Neural cell (in vitro differentiated cells): ENCODE data around the gene ANTXR1. TPM values are rescaled to one million over a fixed set of nuclear protein-coding genes. Genes with fewer than 3 reads are reported as not detected.

Experiments used
- H2AFZ ChIP-seq: fragments of 200-600, 300-800 bp; sonication (generic), shearing (Covaris generic); 2 replicates; pipeline ENCODE4 v1.6.0; 2014; ENCODE audit warnings: low read depth, mild to moderate bottlenecking, antibody characterized with exemption, low read length, moderate library complexity
- H3F3A ChIP-seq: fragments of 200-600 bp; shearing (Covaris generic); 2 replicates; pipeline ENCODE4 v1.6.1; 2016; ENCODE audit warnings: mild to moderate bottlenecking, moderate library complexity, mixed read lengths, antibody characterized with exemption, low read length; ENCODE audit not compliant: insufficient read depth, poor library complexity, severe bottlenecking
- H3K27ac ChIP-seq: fragments of 200-600, 300-800 bp; sonication (generic), shearing (Covaris generic); 2 replicates; pipeline ENCODE4 v1.5.1; 2014; ENCODE audit warnings: mild to moderate bottlenecking, low read length, moderate library complexity
- H3K27me3 ChIP-seq: fragments of 300-800, 200-600 bp; sonication (generic), shearing (Covaris generic); 2 replicates; pipeline ENCODE4 v1.6.0; 2014; ENCODE audit warnings: mild to moderate bottlenecking, low read depth, low read length, moderate library complexity; ENCODE audit not compliant: insufficient read depth
- H3K36me3 ChIP-seq: fragments of 300-800, 200-600 bp; sonication (generic), shearing (Covaris generic); 2 replicates; pipeline ENCODE4 v1.5.1; 2014; ENCODE audit warnings: mild to moderate bottlenecking, antibody characterized with exemption, low read length, moderate library complexity; ENCODE audit not compliant: insufficient read depth
- H3K4me2 ChIP-seq: fragments of 300-800, 200-600 bp; sonication (generic), shearing (Covaris generic); 2 replicates; pipeline ENCODE4 v1.6.0; 2014; ENCODE audit warnings: mild to moderate bottlenecking, low read length
- H3K4me3 ChIP-seq: fragments of 300-800, 200-600 bp; sonication (generic), shearing (Covaris generic); 2 replicates; pipeline ENCODE4 v1.5.1; 2014; ENCODE audit warnings: mild to moderate bottlenecking, low read length, moderate library complexity
- H3K79me2 ChIP-seq: fragments of 200-600 bp; shearing (Covaris generic); replicated peaks from 2 replicates; pipeline ENCODE4 v1.6.0; 2014; ENCODE audit warnings: mild to moderate bottlenecking, low read length, moderate library complexity; ENCODE audit not compliant: insufficient read depth
- H3K9ac ChIP-seq: fragments of 300-800, 200-600 bp; sonication (generic), shearing (Covaris generic); 2 replicates; pipeline ENCODE4 v1.6.1; 2016; ENCODE audit warnings: mild to moderate bottlenecking, low read length, mixed read lengths
- H3K9me2 ChIP-seq: fragments of 200-600 bp; shearing (Covaris generic); 2 replicates; pipeline ENCODE4 v1.6.1; 2016; ENCODE audit warnings: mild to moderate bottlenecking, low read length, mixed read lengths; ENCODE audit not compliant: insufficient read depth
- H3K9me3 ChIP-seq: fragments of 200-600, 300-800 bp; sonication (generic), shearing (Covaris generic); 2 replicates; pipeline ENCODE4 v1.6.1; 2016; ENCODE audit warnings: mild to moderate bottlenecking, mixed run types, low read length, moderate library complexity, mixed read lengths
- H4K20me1 ChIP-seq: fragments of 200-600 bp; shearing (Covaris generic); 2 replicates; pipeline ENCODE4 v1.6.1; 2016; ENCODE audit warnings: mild to moderate bottlenecking, mixed run types; ENCODE audit not compliant: insufficient read depth
- CTCF ChIP-seq: fragments of 450-650 bp; IDR thresholded peaks from 2 replicates; pipeline ENCODE4 v1.5.1; 2014; ENCODE audit warnings: antibody characterized with exemption, mild to moderate bottlenecking, moderate library complexity; ENCODE audit not compliant: poor library complexity, severe bottlenecking
- EZH2 ChIP-seq: fragments of 200-600, 300-800 bp; shearing (Covaris generic), sonication (generic); IDR thresholded peaks from 2 replicates; pipeline ENCODE4 v1.6.1; 2014; ENCODE audit warnings: antibody characterized with exemption, low read length, borderline replicate concordance, mild to moderate bottlenecking; ENCODE audit not compliant: insufficient read depth, poor library complexity, severe bottlenecking
- MXI1 ChIP-seq: fragments of 450-650 bp; conservative IDR thresholded peaks from 2 replicates; pipeline ENCODE4 v1.6.1; 2014; ENCODE audit warnings: antibody characterized with exemption, mild to moderate bottlenecking; ENCODE audit not compliant: poor library complexity, severe bottlenecking
- POLR2AphosphoS5 ChIP-seq: IDR thresholded peaks from 2 replicates; pipeline ENCODE4 v1.6.1; 2012
- RAD21 ChIP-seq: fragments of 450-650 bp; conservative IDR thresholded peaks from 2 replicates; pipeline ENCODE4 v1.6.1; 2014; ENCODE audit warnings: antibody characterized with exemption, mild to moderate bottlenecking, moderate library complexity
- TAF1 ChIP-seq: IDR thresholded peaks from 2 replicates; pipeline ENCODE4 v1.6.1; 2012; ENCODE audit warnings: low read depth
- polyA plus RNA-seq: library from polyadenylated mRNA; depleted of rRNA; stranded (reverse); fragments of >200 nt; gene quantifications from 2 replicates; pipeline ENCODE4 v1.2.3, GENCODE V29; 2014

The ANTXR1 gene
- polyA plus RNA-seq, 1 donor from 2014 or later: 4.9 TPM

- H3K9me3 ChIP-seq: no peaks in the 10 kb centered on the region
- H3K27ac ChIP-seq: no peak overlapping the region
- H3K27me3 ChIP-seq: no peaks in the 10 kb centered on the region
- H3K9ac ChIP-seq: no peak overlapping the region
- H3K79me2 ChIP-seq: no peaks in the 10 kb centered on the region
- no peaks in the 10 kb centered on the region for H3K9me2 ChIP-seq
- no peaks in the 10 kb centered on the region for H3K36me3 ChIP-seq
- H2AFZ ChIP-seq: no peak overlapping the region
- TF ChIP-seq TAF1 (no peak), EZH2 (no peak), RAD21 (no peak)
- H3K4me3 ChIP-seq: no peak overlapping the region
- H3F3A ChIP-seq: no peaks in the 10 kb centered on the region
- H3K4me2 ChIP-seq: no peak overlapping the region
- H4K20me1 ChIP-seq: no peaks in the 10 kb centered on the region
Measured at GRCh38 chr2:69222953-69223658, 210.1 kb downstream of the ANTXR1 start.

GRCh38 chr2:69223759-69224511 lies 211.0 kb downstream of the ANTXR1 start:
- Histone ChIP-seq H3F3A (no peaks in the 10 kb centered on the region), H3K9ac (no peak overlapping the region), H3K27me3 (no peaks in the 10 kb centered on the region), H4K20me1 (no peaks in the 10 kb centered on the region), H3K4me2 (no peak overlapping the region), H3K36me3 (no peaks in the 10 kb centered on the region), H3K79me2 (no peaks in the 10 kb centered on the region), H3K9me2 (no peaks in the 10 kb centered on the region), H2AFZ (no peak overlapping the region), H3K27ac (no peak overlapping the region), H3K4me3 (no peak overlapping the region), H3K9me3 (no peaks in the 10 kb centered on the region)
- TF ChIP-seq TAF1 (no peak), MXI1 (no peak)

- no peaks in the 10 kb centered on the region for H3K27me3 ChIP-seq
Measured at GRCh38 chr2:69224512-69224837, 211.5 kb downstream of the ANTXR1 start.

More at GRCh38 chr2:69224512-69224837, 211.5 kb downstream of the ANTXR1 start:
- Histone ChIP-seq H3K27ac (no peak overlapping the region), H3K4me3 (no peak overlapping the region), H2AFZ (no peak overlapping the region), H3K79me2 (no peaks in the 10 kb centered on the region), H3K9ac (no peak overlapping the region), H3K9me3 (no peaks in the 10 kb centered on the region), H4K20me1 (no peaks in the 10 kb centered on the region), H3K4me2 (no peak overlapping the region), H3K9me2 (no peaks in the 10 kb centered on the region), H3F3A (no peaks in the 10 kb centered on the region), H3K36me3 (no peaks in the 10 kb centered on the region)
- TF ChIP-seq POLR2AphosphoS5: no peak
- TF ChIP-seq EZH2: no peak
- no peak for TF ChIP-seq TAF1
- TF ChIP-seq CTCF: no peak
